Activated CD4-positive, CD25-positive, alpha-beta regulatory T cell treated with anti-CD3 and anti-CD28 coated beads, Interleukin-2, amount 50 U/mL, for 16 hours (primary cell): ENCODE results near the gene CEMIP.

Source experiments
- DNase-seq: peaks from one replicate; pipeline ENCODE4 v3.0.0-alpha.2; 2020; ENCODE audit warnings: low read depth, low spot score

CEMIP gene

GRCh38 chr15:80823120-80823519 lies 44.0 kb downstream of the CEMIP start:
- no peak for DNase-seq

- DNase-seq, result no peak
Measured at GRCh38 chr15:80823995-80824394, 44.8 kb downstream of the CEMIP start.

- DNase-seq, result no peak
Measured at GRCh38 chr15:80825361-80826030, 46.3 kb downstream of the CEMIP start.

- DNase-seq, result no peak
Measured at GRCh38 chr15:80828796-80829195, 49.6 kb downstream of the CEMIP start.

- DNase-seq, result no peak
Measured at GRCh38 chr15:80830677-80831076, 51.5 kb downstream of the CEMIP start.

GRCh38 chr15:80831192-80831591 lies 52.0 kb downstream of the CEMIP start:
- no peak for DNase-seq

GRCh38 chr15:80831606-80832224 lies 52.5 kb downstream of the CEMIP start:
- DNase-seq, result no peak

GRCh38 chr15:80832686-80833085 lies 53.5 kb downstream of the CEMIP start:
- no peak for DNase-seq

- no peak for DNase-seq
Measured at GRCh38 chr15:80834402-80834801, 55.2 kb downstream of the CEMIP start.

- no peak for DNase-seq
Measured at GRCh38 chr15:80834906-80835305, 55.7 kb downstream of the CEMIP start.

- DNase-seq, result no peak
Measured at GRCh38 chr15:80835336-80835735, 56.2 kb downstream of the CEMIP start.

GRCh38 chr15:80836223-80836622 lies 57.1 kb downstream of the CEMIP start:
- DNase-seq, result no peak

- no peak for DNase-seq
Measured at GRCh38 chr15:80837006-80837405, 57.8 kb downstream of the CEMIP start.

- no peak for DNase-seq
Measured at GRCh38 chr15:80838012-80838411, 58.8 kb downstream of the CEMIP start.

- no peak for DNase-seq
Measured at GRCh38 chr15:80838666-80839065, 59.5 kb downstream of the CEMIP start.

- no peak for DNase-seq
Measured at GRCh38 chr15:80839764-80840130, 60.6 kb downstream of the CEMIP start.

- DNase-seq, result no peak
Measured at GRCh38 chr15:80840182-80841130, 61.3 kb downstream of the CEMIP start.

GRCh38 chr15:80841541-80841940 lies 62.4 kb downstream of the CEMIP start:
- DNase-seq, result no peak

- no peak for DNase-seq
Measured at GRCh38 chr15:80844011-80844732, 65.0 kb downstream of the CEMIP start.

- no peak for DNase-seq
Measured at GRCh38 chr15:80846031-80846815, 67.1 kb downstream of the CEMIP start.

- no peak for DNase-seq
Measured at GRCh38 chr15:80849308-80849707, 70.1 kb downstream of the CEMIP start.
